ENCODE results near the gene GNA12.
"Not testable (repeated sequence)": the region's sequence is repeated elsewhere in the genome, so short reads cannot be mapped to it uniquely, and the experiment has no call there.

GNA12 gene

GRCh38 chr7:2700141-2700850 lies 143.8 kb downstream of the GNA12 start:
- TF ChIP-seq CTCF (IDR thresholded peaks at IDR 0.05) (no peak), ZFX (IDR thresholded peaks at IDR 0.05; ENCODE audit: borderline replicate concordance) (no peak)
- H3K27ac ChIP-seq, result no peak overlapping the region

GRCh38 chr7:2699289-2699620 lies 144.9 kb downstream of the GNA12 start:
- no peak overlapping the region for H3K27ac ChIP-seq
- TF ChIP-seq ZFX (IDR thresholded peaks at IDR 0.05; ENCODE audit: borderline replicate concordance), result no peak

GRCh38 chr7:2698581-2699288 lies 145.4 kb downstream of the GNA12 start:
- H3K27ac ChIP-seq, result no peak overlapping the region
- no peak for TF ChIP-seq ZFX (IDR thresholded peaks at IDR 0.05; ENCODE audit: borderline replicate concordance)
- no peak for TF ChIP-seq CTCF (IDR thresholded peaks at IDR 0.05)

- H3K27ac ChIP-seq, result not testable (repeated sequence)
Observed at GRCh38 chr7:2694122-2694436, 150.0 kb downstream of the GNA12 start.

GRCh38 chr7:2693420-2694121 lies 150.5 kb downstream of the GNA12 start:
- not testable (repeated sequence) for H3K27ac ChIP-seq

GRCh38 chr7:2692543-2692942 lies 151.6 kb downstream of the GNA12 start:
- TF ChIP-seq ZFX (IDR thresholded peaks at IDR 0.05; ENCODE audit: borderline replicate concordance) (no peak), CTCF (IDR thresholded peaks at IDR 0.05) (no peak)
- H3K27ac ChIP-seq, result no peak overlapping the region

GRCh38 chr7:2691932-2692439 lies 152.1 kb downstream of the GNA12 start:
- H3K27ac ChIP-seq, result not testable (repeated sequence)

- H3K27ac ChIP-seq, result no peak overlapping the region
- TF ChIP-seq ZFX (IDR thresholded peaks at IDR 0.05; ENCODE audit: borderline replicate concordance) (no peak), CTCF (IDR thresholded peaks at IDR 0.05) (no peak)
Observed at GRCh38 chr7:2691011-2691707, 152.9 kb downstream of the GNA12 start.

GRCh38 chr7:2689951-2690705 lies 154.0 kb downstream of the GNA12 start:
- H3K27ac ChIP-seq, result no peak overlapping the region
- TF ChIP-seq ZFX (IDR thresholded peaks at IDR 0.05; ENCODE audit: borderline replicate concordance) (no peak), CTCF (IDR thresholded peaks at IDR 0.05) (no peak)

Data from 22Rv1 (cell line).